Neuronal stem cell (in vitro differentiated cells): ENCODE results near the gene PRR12.

ENCODE experiments used
- DNase-seq: peaks from one replicate; pipeline ENCODE4 v3.0.0-alpha.2; 2013; ENCODE audit warnings: low spot score
- H2AFZ ChIP-seq: one replicate; pipeline ENCODE4 v1.6.1; 2013; ENCODE audit warnings: mild to moderate bottlenecking, low read length, inconsistent platforms
- H2AK5ac ChIP-seq: 2 replicates; pipeline ENCODE4 v1.6.1; 2013; ENCODE audit warnings: low read depth, mild to moderate bottlenecking, inconsistent platforms, low read length, moderate library complexity, mixed read lengths
- H2BK120ac ChIP-seq: 2 replicates; pipeline ENCODE4 v1.6.1; 2013; ENCODE audit warnings: low read depth, mild to moderate bottlenecking, inconsistent platforms, low read length, moderate library complexity, mixed read lengths
- H2BK12ac ChIP-seq: one replicate; pipeline ENCODE4 v1.6.1; 2013; ENCODE audit warnings: low read length, inconsistent platforms
- H2BK15ac ChIP-seq: 2 replicates; pipeline ENCODE4 v1.6.1; 2013; ENCODE audit warnings: mild to moderate bottlenecking, low read length, inconsistent platforms, mixed read lengths
- H2BK5ac ChIP-seq: one replicate; pipeline ENCODE4 v1.6.1; 2013; ENCODE audit warnings: inconsistent platforms, mild to moderate bottlenecking, low read length, moderate library complexity
- H3K14ac ChIP-seq: one replicate; pipeline ENCODE4 v1.6.1; 2013; ENCODE audit warnings: low read length, inconsistent platforms
- H3K18ac ChIP-seq: 2 replicates; pipeline ENCODE4 v1.6.1; 2013; ENCODE audit warnings: low read length, inconsistent platforms
- H3K23ac ChIP-seq: 2 replicates; pipeline ENCODE4 v1.6.1; 2013; ENCODE audit warnings: low read depth, mild to moderate bottlenecking, mixed read lengths, low read length, inconsistent platforms; ENCODE audit not compliant: poor library complexity
- H3K27ac ChIP-seq: replicated peaks from 3 replicates; pipeline ENCODE4 v1.5.1; 2013; ENCODE audit warnings: low read length, inconsistent platforms
- H3K27me3 ChIP-seq, 3 experiments: 2 replicates each; pipeline ENCODE4 v1.6.1; 2013; ENCODE audit warnings: low read length in 3 of 3, mild to moderate bottlenecking in 2 of 3, inconsistent platforms in 1 of 3, low read depth in 1 of 3, mixed read lengths in 1 of 3, moderate library complexity in 1 of 3; ENCODE audit not compliant: control insufficient read depth in 3 of 3, insufficient read depth in 3 of 3
- H3K36me3 ChIP-seq, 2 donors: replicated peaks in 1 of 2; 2 replicates each; pipeline ENCODE4 v1.6.1; 2013; ENCODE audit warnings: low read length in 2 of 2; ENCODE audit not compliant: control insufficient read depth in 2 of 2, insufficient read depth in 2 of 2
- H3K4ac ChIP-seq: 2 replicates; pipeline ENCODE4 v1.6.1; 2013; ENCODE audit warnings: inconsistent platforms, mild to moderate bottlenecking, low read length, moderate library complexity
- H3K4me1 ChIP-seq, 2 donors: 1 replicate in 1 of 2; 2 replicates in 1 of 2; pipeline ENCODE4 v1.6.1; 2013; ENCODE audit warnings: low read length in 2 of 2, low read depth in 1 of 2; ENCODE audit not compliant: control insufficient read depth in 2 of 2, insufficient read depth in 1 of 2
- H3K4me2 ChIP-seq: one replicate; pipeline ENCODE4 v1.6.1; 2013; ENCODE audit warnings: mild to moderate bottlenecking, low read length, inconsistent platforms; ENCODE audit not compliant: insufficient read depth, poor library complexity, severe bottlenecking
- H3K4me3 ChIP-seq, 2 donors: 2 replicates each; pipeline ENCODE4 v1.5.1; 2013; ENCODE audit warnings: low read length in 2 of 2, mild to moderate bottlenecking in 2 of 2, inconsistent platforms in 1 of 2, moderate library complexity in 1 of 2
- H3K79me1 ChIP-seq: one replicate; pipeline ENCODE4 v1.6.1; 2013; ENCODE audit warnings: low read depth, mild to moderate bottlenecking, inconsistent platforms, low read length, moderate library complexity
- H3K9ac ChIP-seq: one replicate; pipeline ENCODE4 v1.6.1; 2013; ENCODE audit warnings: mild to moderate bottlenecking, low read depth, low read length, inconsistent platforms; ENCODE audit not compliant: poor library complexity
- H3K9me3 ChIP-seq, 2 donors: replicated peaks in 1 of 2; 2 replicates each; pipeline versions ENCODE3 to v1.6.1; 2013; ENCODE audit warnings: low read length in 2 of 2, mild to moderate bottlenecking in 2 of 2, inconsistent platforms in 1 of 2, low read depth in 1 of 2, mixed read lengths in 1 of 2, moderate library complexity in 1 of 2; ENCODE audit not compliant: control insufficient read depth in 2 of 2, insufficient read depth in 1 of 2
- H4K8ac ChIP-seq: one replicate; pipeline ENCODE4 v1.6.1; 2013; ENCODE audit warnings: low read depth, mild to moderate bottlenecking, inconsistent platforms, low read length, moderate library complexity
- H4K91ac ChIP-seq: one replicate; pipeline ENCODE4 v1.6.1; 2013; ENCODE audit warnings: low read length, low read depth, mild to moderate bottlenecking, inconsistent platforms; ENCODE audit not compliant: poor library complexity
- WGBS, 2 donors: extraction: QIAGEN DNeasy Blood & Tissue Kit; methylation state at CpG; one replicate each; pipeline ENCODE4 v1.1.7; 2013; ENCODE audit warnings: missing lambda C conversion rate in 2 of 2, mixed read lengths in 1 of 2; ENCODE audit not compliant: insufficient read length in 2 of 2, insufficient replicate concordance in 1 of 2; ENCODE audit errors: extremely low coverage in 2 of 2; 5-methylcytosine and 5-hydroxymethylcytosine counted together

PRR12 gene

GRCh38 chr19:49599378-49600295 lies 8.7 kb downstream of the PRR12 start:
- no peaks in the 10 kb centered on the region for H3K27me3 ChIP-seq
- H3K4me1 ChIP-seq, result no peaks in the 10 kb centered on the region
- H2BK120ac ChIP-seq, result no peak overlapping the region
- H3K79me1 ChIP-seq, result peaks cover 30% of the 10 kb centered on the region
- no peak overlapping the region for H3K27ac ChIP-seq
- H2AK5ac ChIP-seq, result no peak overlapping the region
- no CpG with 5 or more reads among the region's 26 CpGs for WGBS, 2 donors
- no peak overlapping the region for H2BK12ac ChIP-seq
- H3K9ac ChIP-seq, result no peak overlapping the region
- H4K91ac ChIP-seq, result no peak overlapping the region
- H3K4me2 ChIP-seq, result no peak overlapping the region
- no peak overlapping the region for H3K4ac ChIP-seq
- no peak overlapping the region for H3K18ac ChIP-seq
- no peak overlapping the region for H2BK15ac ChIP-seq
- no peaks in the 10 kb centered on the region for H3K9me3 ChIP-seq
- no peak overlapping the region for H3K4me3 ChIP-seq
- no peak for DNase-seq
- H2AFZ ChIP-seq, result no peak overlapping the region
- H3K23ac ChIP-seq, result peak overlapping the region; percentile 55
- peaks cover 63 to 89% of the 10 kb centered on the region in 2 donors for H3K36me3 ChIP-seq
- H4K8ac ChIP-seq, result peak overlapping the region; percentile 72
- H3K14ac ChIP-seq, result no peak overlapping the region
- peak overlapping the region; percentile 13 for H2BK5ac ChIP-seq

- H3K4ac ChIP-seq, result no peak overlapping the region
- no peak overlapping the region for H3K14ac ChIP-seq
- no peak overlapping the region for H2BK5ac ChIP-seq
- H3K23ac ChIP-seq, result peak overlapping the region; percentile 65
- WGBS, 2 donors, result no CpG with 5 or more reads among the region's 38 CpGs
- H3K36me3 ChIP-seq, result peaks cover 56 to 90% of the 10 kb centered on the region in 2 donors
- no peak for DNase-seq
- H3K4me3 ChIP-seq, result no peak overlapping the region
- H2BK15ac ChIP-seq, result no peak overlapping the region
- no peak overlapping the region for H3K18ac ChIP-seq
- no peak overlapping the region for H3K27ac ChIP-seq
- H4K91ac ChIP-seq, result no peak overlapping the region
- H3K4me1 ChIP-seq, result no peaks in the 10 kb centered on the region
- no peak overlapping the region for H3K4me2 ChIP-seq
- no peak overlapping the region for H4K8ac ChIP-seq
- H2AFZ ChIP-seq, result no peak overlapping the region
- H2AK5ac ChIP-seq, result no peak overlapping the region
- peaks cover 26% of the 10 kb centered on the region for H3K79me1 ChIP-seq
- H2BK12ac ChIP-seq, result no peak overlapping the region
- H2BK120ac ChIP-seq, result no peak overlapping the region
- no peaks in the 10 kb centered on the region for H3K27me3 ChIP-seq
- H3K9me3 ChIP-seq, result no peaks in the 10 kb centered on the region
- peak overlapping the region; percentile 79 for H3K9ac ChIP-seq
These were observed 10.6 kb downstream of the PRR12 start for GRCh38 chr19:49601482-49602038.

- WGBS, 2 donors, result no CpG with 5 or more reads among the region's 2 CpGs
- Histone ChIP-seq H2AFZ (no peak overlapping the region), H3K23ac (no peak overlapping the region), H3K79me1 (peaks cover 22% of the 10 kb centered on the region), H3K9me3 (no peaks in the 10 kb centered on the region), H3K27ac (no peak overlapping the region), H3K27me3 (no peaks in the 10 kb centered on the region), H3K4me3 (no peak overlapping the region), H2BK120ac (no peak overlapping the region), H4K8ac (no peak overlapping the region), H3K4me1 (no peaks in the 10 kb centered on the region), H2BK12ac (no peak overlapping the region), H3K14ac (no peak overlapping the region), H2AK5ac (no peak overlapping the region), H2BK5ac (no peak overlapping the region), H3K4me2 (no peak overlapping the region), H3K18ac (no peak overlapping the region), H4K91ac (no peak overlapping the region), H3K9ac (no peak overlapping the region), H3K36me3 (peaks cover 53 to 93% of the 10 kb centered on the region in 2 donors), H2BK15ac (no peak overlapping the region), H3K4ac (no peak overlapping the region)
- no peak for DNase-seq
These were observed 11.8 kb downstream of the PRR12 start for GRCh38 chr19:49602806-49603205.

GRCh38 chr19:49605605-49606004 lies 14.6 kb downstream of the PRR12 start:
- Histone ChIP-seq H3K18ac (no peak overlapping the region), H2BK5ac (no peak overlapping the region), H4K91ac (no peak overlapping the region), H2BK12ac (no peak overlapping the region), H3K27ac (no peak overlapping the region), H4K8ac (no peak overlapping the region), H2BK120ac (no peak overlapping the region), H3K27me3 (no peaks in the 10 kb centered on the region), H3K9me3 (no peaks in the 10 kb centered on the region), H3K36me3 (peaks cover 45 to 94% of the 10 kb centered on the region in 2 donors), H3K4me2 (peak overlapping the region; percentile 11), H2BK15ac (no peak overlapping the region), H3K14ac (no peak overlapping the region), H3K79me1 (peaks cover 23% of the 10 kb centered on the region), H2AK5ac (no peak overlapping the region), H3K4me3 (no peak overlapping the region), H3K4ac (no peak overlapping the region), H2AFZ (no peak overlapping the region), H3K23ac (peak overlapping the region; percentile 80), H3K4me1 (no peaks in the 10 kb centered on the region), H3K9ac (no peak overlapping the region)
- no CpG with 5 or more reads among the region's 7 CpGs for WGBS, 2 donors
- no peak for DNase-seq
